Spleen (tissue), 11 donors: ENCODE measurements around the gene S100A13. TPM values are rescaled to one million over a fixed set of nuclear protein-coding genes. Genes with fewer than 3 reads are reported as not detected.
A peak's percentile ranks its signal among the peaks of the same experiment; 100 is the strongest.

ENCODE experiments used
- DNase-seq: peaks from one replicate; pipeline ENCODE4 v3.0.0-alpha.2; 2020
- H3K27ac ChIP-seq, 8 donors: fragments of 200-600 bp; sonication (generic) in 7 of 8; 1 replicate in 4 of 8; 2 replicates in 4 of 8; pipeline versions ENCODE4 v1.5.0 to v1.8.0; 2016 to 2021; ENCODE audit warnings: inconsistent platforms in 4 of 8, mild to moderate bottlenecking in 4 of 8, moderate library complexity in 1 of 8
- H3K27me3 ChIP-seq, 7 donors: fragments of 200-600 bp; sonication (generic) in 6 of 7; replicated peaks in 1 of 7; 1 replicate in 4 of 7; 2 replicates in 3 of 7; pipeline versions ENCODE4 v1.5.0 to v1.8.0; 2016 to 2021; ENCODE audit warnings: inconsistent platforms in 3 of 7, mild to moderate bottlenecking in 1 of 7
- H3K36me3 ChIP-seq, 6 donors: fragments of 200-600 bp; sonication (generic) in 5 of 6; 1 replicate in 4 of 6; 2 replicates in 2 of 6; pipeline versions ENCODE4 v1.5.0 to v1.8.0; 2016 to 2021; ENCODE audit warnings: inconsistent platforms in 2 of 6
- H3K4me1 ChIP-seq, 6 donors: fragments of 200-600 bp; sonication (generic) in 5 of 6; 1 replicate in 3 of 6; 2 replicates in 3 of 6; pipeline versions ENCODE4 v1.5.0 to v1.8.0; 2016 to 2021; ENCODE audit warnings: inconsistent platforms in 3 of 6
- H3K4me3 ChIP-seq, 8 donors: fragments of 200-600 bp; sonication (generic) in 7 of 8; 1 replicate in 4 of 8; 2 replicates in 4 of 8; pipeline versions ENCODE4 v1.5.0 to v1.8.0; 2016 to 2021; ENCODE audit warnings: inconsistent platforms in 4 of 8, mild to moderate bottlenecking in 4 of 8, moderate library complexity in 2 of 8
- H3K9me3 ChIP-seq, 8 donors: fragments of 200-600 bp; sonication (generic) in 7 of 8; 1 replicate in 4 of 8; 2 replicates in 4 of 8; pipeline versions ENCODE4 v1.5.0 to v1.8.0; 2016 to 2021; ENCODE audit warnings: inconsistent platforms in 4 of 8
- CTCF ChIP-seq, 11 experiments: fragments of 200-600 bp in 7 of 11; fragments of 450-650 bp in 4 of 11; sonication (generic) in 4 of 11; IDR thresholded peaks in 8 of 11; conservative IDR thresholded peaks in 3 of 11; 1 replicate in 7 of 11; 2 replicates in 4 of 11; pipeline versions ENCODE4 v1.4.0 to v1.8.0; 2016 to 2021; ENCODE audit warnings: antibody characterized with exemption in 11 of 11, inconsistent platforms in 4 of 11, mild to moderate bottlenecking in 1 of 11
- POLR2A ChIP-seq, 3 donors: fragments of 450-650 bp; IDR thresholded peaks; one replicate each; pipeline ENCODE4 v1.5.1; 2017; ENCODE audit warnings: antibody characterized with exemption in 3 of 3, mild to moderate bottlenecking in 1 of 3
- POLR2AphosphoS5 ChIP-seq, 3 donors: sonication (generic); formaldehyde crosslinking; IDR thresholded peaks; one replicate each; pipeline ENCODE4 v1.5.1; 2017; ENCODE audit warnings: antibody characterized with exemption in 3 of 3
- WGBS, 5 donors: extraction: QIAGEN DNeasy Blood & Tissue Kit in 3 of 5; methylation state at CpG; one replicate each; pipeline versions ENCODE4 v1.1.5 to v1.1.7; 2013 to 2018; 5-methylcytosine and 5-hydroxymethylcytosine counted together
- intact Hi-C: fragments of 100-400 bp; cut with DNase I; formaldehyde crosslinking; loops from one replicate; pipeline ENCODE4 v1.15.0; 2023; ENCODE audit warnings: low total_unique reads
- polyA plus RNA-seq, 3 donors: library from polyadenylated mRNA; stranded (reverse); fragments of 200-250 nt; gene quantifications; one replicate each; pipeline ENCODE4 v1.2.1, GENCODE V29; 2013
- total RNA-seq, 7 donors: library from RNA; depleted of rRNA in 3 of 7; stranded (reverse); fragments of >200 nt in 3 of 7; fragmentation: NEBNext Ultra II Directional in 4 of 7; extraction: Animal tissue kit (Norgen Biotek cat#: 25700) in 4 of 7; gene quantifications; one replicate each; pipeline versions ENCODE4 v1.1.0 to v1.2.1, GENCODE V29; 2016 to 2021
- donor health status: healthy with polysubstance abuse.
- donor health status: DM: no; HTN: no; CAD: no; lungs with moderate emphysema.
- donor health status: DM: no; HTN: no; CAD: no.
- donor health status: Bipolar disorder and iron deficiency.
- donor health status: healthy.
- donor health status: DM: no; HTN: no; CAD: no.
- donor health status: DM: yes; HTN: yes; CAD: no.

S100A13 gene
- total and polyA plus RNA-seq, 10 donors, result 48.8 to 146 (median 75.5) TPM

- TF ChIP-seq CTCF (IDR thresholded peaks at IDR 0.05 in 8 of 11, conservative IDR thresholded peaks at IDR 0.05 in 3 of 11) (no peak), POLR2AphosphoS5 (IDR thresholded peaks at IDR 0.05) (no peak), POLR2A (IDR thresholded peaks at IDR 0.05) (no peak)
These were observed 12.0 kb upstream of the S100A13 start for GRCh38 chr1:153639280-153639679.

DNA sequence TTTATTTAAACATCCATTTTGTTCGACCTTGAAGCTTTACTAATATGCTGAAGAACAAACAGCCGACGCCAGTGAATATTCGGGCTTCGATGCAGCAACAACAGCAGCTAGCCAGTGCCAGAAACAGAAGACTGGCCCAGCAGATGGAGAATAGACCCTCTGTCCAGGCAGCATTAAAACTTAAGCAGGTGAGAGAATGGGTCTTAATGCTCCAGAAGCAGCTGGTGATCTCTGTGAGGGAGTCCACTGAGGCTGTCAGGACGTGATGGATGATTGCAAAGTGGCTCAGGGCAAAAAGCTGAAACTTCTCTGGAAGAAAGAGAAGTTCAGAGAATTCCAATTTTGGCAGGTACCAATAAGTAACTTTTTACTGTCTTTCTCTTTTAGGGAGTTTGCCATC, 11.0 kb upstream of the S100A13 start:
- Histone ChIP-seq H3K27ac (no peak overlapping the region), H3K4me3 (no peak overlapping the region), H3K36me3 (peaks cover 8 to 84% (median 71%) of the 10 kb centered on the region in 6 donors), H3K4me1 (peaks cover 18 to 88% (median 48%) of the 10 kb centered on the region in 6 donors), H3K27me3 (no peaks in the 10 kb centered on the region), H3K9me3 (no peaks in the 10 kb centered on the region)
- 85 to 94% (median 89%) methylated on average over 6 of the region's 6 CpGs for WGBS, 5 donors
- intact Hi-C loops, result no loop called here
- TF ChIP-seq POLR2A (IDR thresholded peaks at IDR 0.05) (no peak), POLR2AphosphoS5 (IDR thresholded peaks at IDR 0.05) (no peak), CTCF (IDR thresholded peaks at IDR 0.05 in 8 of 11, conservative IDR thresholded peaks at IDR 0.05 in 3 of 11) (no peak)
- DNase-seq, result no peak

More at GRCh38 chr1:153639280-153639679, 12.0 kb upstream of the S100A13 start:
- H3K27ac ChIP-seq, result no peak overlapping the region
- no peak for DNase-seq
- H3K27me3 ChIP-seq, result no peaks in the 10 kb centered on the region
- H3K4me1 ChIP-seq, result peaks cover 18 to 93% (median 44%) of the 10 kb centered on the region in 6 donors
- WGBS, 5 donors, result 83 to 96% (median 91%) methylated on average over 3 of the region's 3 CpGs
- no peaks in the 10 kb centered on the region for H3K9me3 ChIP-seq
- H3K4me3 ChIP-seq, result no peak overlapping the region
- intact Hi-C loops, result no loop called here
- peaks cover 8 to 94% (median 81%) of the 10 kb centered on the region in 6 donors for H3K36me3 ChIP-seq

- 89 to 97% (median 94%) methylated on average over 9 of the region's 9 CpGs for WGBS, 5 donors
- DNase-seq, result no peak
- H3K27ac ChIP-seq, result peak overlapping the region in 3 of 8 donors; percentile 98 to 100 (median 99)
- no peaks in the 10 kb centered on the region for H3K27me3 ChIP-seq
- no peaks in the 10 kb centered on the region for H3K9me3 ChIP-seq
- H3K36me3 ChIP-seq, result peaks cover 8 to 64% (median 52%) of the 10 kb centered on the region in 6 donors
- intact Hi-C loops, result no loop called here
- TF ChIP-seq POLR2A (IDR thresholded peaks at IDR 0.05), result no peak
- TF ChIP-seq POLR2AphosphoS5 (IDR thresholded peaks at IDR 0.05), result no peak
- no peak for TF ChIP-seq CTCF (IDR thresholded peaks at IDR 0.05 in 8 of 11, conservative IDR thresholded peaks at IDR 0.05 in 3 of 11)
- peaks cover 18 to 81% (median 55%) of the 10 kb centered on the region in 6 donors for H3K4me1 ChIP-seq
- peak overlapping the region in 1 of 8 donors; percentile 75 for H3K4me3 ChIP-seq
These were observed 9.0 kb upstream of the S100A13 start for GRCh38 chr1:153636312-153636711.

DNA sequence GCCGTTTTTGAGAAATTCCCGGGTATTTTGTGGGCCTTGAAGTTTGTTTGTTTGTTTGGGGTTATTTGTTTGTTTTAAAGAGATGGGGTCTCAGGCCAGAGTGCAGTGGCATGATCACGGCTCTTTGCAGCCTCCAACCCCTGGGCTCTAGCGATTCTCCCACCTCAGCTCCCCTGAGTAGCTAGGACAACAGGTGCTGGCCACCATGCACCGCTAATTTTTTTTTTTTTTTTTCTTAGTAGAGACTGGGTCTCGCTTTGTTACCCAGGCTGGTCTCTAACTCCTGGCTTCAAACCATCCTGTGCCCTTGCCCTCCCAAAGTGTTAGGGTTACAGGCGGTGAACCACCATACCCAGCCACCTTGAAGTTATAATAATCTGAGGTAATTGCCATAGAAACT, 8.6 kb upstream of the S100A13 start:
- 85 to 91% (median 88%) methylated on average over 7 of the region's 7 CpGs for WGBS, 5 donors
- peaks cover 8 to 60% (median 48%) of the 10 kb centered on the region in 6 donors for H3K36me3 ChIP-seq
- H3K27me3 ChIP-seq, result no peaks in the 10 kb centered on the region
- peaks cover 18 to 79% (median 54%) of the 10 kb centered on the region in 6 donors for H3K4me1 ChIP-seq
- H3K4me3 ChIP-seq, result peak overlapping the region in 7 of 8 donors; percentile 63 to 75 (median 70)
- DNase-seq, result no peak
- TF ChIP-seq POLR2AphosphoS5 (IDR thresholded peaks at IDR 0.05), result no peak
- TF ChIP-seq POLR2A (IDR thresholded peaks at IDR 0.05), result no peak
- no peak for TF ChIP-seq CTCF (IDR thresholded peaks at IDR 0.05 in 8 of 11, conservative IDR thresholded peaks at IDR 0.05 in 3 of 11)
- H3K9me3 ChIP-seq, result no peaks in the 10 kb centered on the region
- intact Hi-C loops, result no loop called here
- H3K27ac ChIP-seq, result peak overlapping the region in 5 of 8 donors; percentile 98 to 100 (median 99)
